ENCODE results near the gene SND1.
"Not testable (repeated sequence)": the region's sequence is repeated elsewhere in the genome, so short reads cannot be mapped to it uniquely, and the experiment has no call there.

SND1 gene

DNA sequence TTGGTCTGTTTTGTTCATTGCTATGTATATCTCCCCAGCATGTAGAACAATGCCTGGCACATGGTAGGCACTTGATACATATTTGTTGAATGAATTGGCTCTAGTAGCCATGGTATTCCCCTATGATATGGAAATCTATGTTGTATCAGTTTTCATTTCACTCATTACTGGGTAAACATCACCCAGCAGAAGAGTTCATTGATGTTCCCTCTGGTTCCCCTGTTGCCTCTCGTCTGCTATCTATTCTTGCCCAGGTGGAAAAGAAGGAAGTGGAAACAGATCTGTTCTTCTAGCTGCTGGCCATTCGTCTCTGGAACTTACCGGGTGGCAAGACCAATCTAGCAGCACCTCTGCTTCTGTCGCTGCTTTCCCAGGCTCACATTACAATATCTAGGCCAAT lies 307.8 kb downstream of the SND1 start:
- DNase-seq (ENCODE audit: low read depth in 2 of 2), result no peak

DNA sequence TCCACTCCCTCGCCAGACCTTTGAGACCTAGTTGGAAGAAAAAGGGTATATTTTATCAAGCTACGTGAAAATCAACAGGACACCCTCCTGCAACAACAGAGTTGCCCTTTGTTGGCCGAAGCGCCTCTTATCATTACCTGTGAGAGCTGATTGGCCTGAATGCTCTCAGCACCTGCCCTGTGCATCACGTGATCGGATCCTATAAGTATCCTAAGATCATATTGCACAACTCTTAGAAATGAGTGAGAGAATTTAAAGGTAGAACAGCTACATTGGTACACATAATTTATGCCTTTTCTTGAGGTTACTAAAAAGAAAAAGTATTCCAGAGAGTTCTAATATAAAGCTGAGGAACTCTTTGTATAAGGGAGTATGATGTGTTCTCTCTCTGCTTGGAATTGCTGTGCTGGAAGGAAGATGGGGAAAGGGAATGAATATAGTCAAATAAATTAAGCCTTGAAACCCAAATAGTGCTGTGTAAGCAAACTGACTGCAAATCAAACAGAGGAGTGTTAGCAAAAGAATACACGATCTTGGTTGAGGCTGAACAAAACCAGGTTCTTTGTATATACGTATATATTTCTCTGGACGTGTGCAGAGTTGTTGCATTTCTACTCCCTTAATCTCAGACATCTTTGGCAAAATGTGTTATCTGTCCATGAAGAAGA lies 309.9 kb downstream of the SND1 start:
- no peak for DNase-seq (ENCODE audit: low read depth in 2 of 2)

DNA sequence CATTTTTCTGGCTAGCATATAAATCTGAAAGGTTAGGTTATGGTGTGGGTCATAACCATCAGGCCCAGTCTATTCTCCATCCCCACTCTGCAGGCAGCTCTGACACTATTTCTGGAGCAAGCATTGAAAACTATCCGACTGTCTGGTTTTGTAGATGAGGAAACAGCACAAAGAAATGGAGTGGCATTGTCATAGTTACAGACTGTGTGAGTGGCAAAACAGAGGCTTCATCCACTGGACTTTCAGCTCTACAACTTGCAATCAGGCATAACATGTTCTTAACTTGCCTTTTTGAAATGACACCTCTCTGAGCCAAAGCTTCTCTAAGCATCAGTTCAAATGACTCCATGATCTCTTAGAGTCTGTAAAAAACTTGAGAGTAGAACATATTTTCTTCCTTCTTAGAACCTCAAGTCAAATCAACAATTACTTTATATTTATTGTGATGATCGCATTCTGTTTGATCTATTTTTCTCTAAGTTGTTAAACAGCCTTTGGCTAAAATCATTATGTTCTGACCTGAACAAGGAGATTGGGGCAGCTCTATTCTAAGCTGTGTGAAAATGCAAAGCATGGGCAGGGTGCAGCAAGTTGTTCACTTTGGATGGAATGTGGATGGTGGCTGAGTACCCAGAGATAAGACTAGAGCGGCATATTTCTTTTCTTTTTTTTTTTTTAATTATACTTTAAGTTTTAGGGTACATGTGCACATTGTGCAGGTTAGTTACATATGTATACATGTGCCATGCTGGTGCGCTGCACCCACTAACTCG lies 310.8 kb downstream of the SND1 start:
- DNase-seq (ENCODE audit: low read depth in 2 of 2), result no peak

DNA sequence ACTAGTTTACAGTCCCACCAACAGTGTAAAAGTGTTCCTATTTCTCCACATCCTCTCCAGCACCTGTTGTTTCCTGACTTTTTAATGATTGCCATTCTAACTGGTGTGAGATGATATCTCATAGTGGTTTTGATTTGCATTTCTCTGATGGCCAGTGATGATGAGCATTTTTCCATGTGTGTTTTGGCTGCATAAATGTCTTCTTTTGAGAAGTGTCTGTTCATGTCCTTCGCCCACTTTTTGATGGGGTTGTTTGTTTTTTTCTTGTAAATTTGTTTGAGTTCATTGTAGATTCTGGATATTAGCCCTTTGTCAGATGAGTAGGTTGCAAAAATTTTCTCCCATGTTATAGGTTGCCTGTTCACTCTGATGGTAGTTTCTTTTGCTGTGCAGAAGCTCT lies 311.9 kb downstream of the SND1 start:
- DNase-seq (ENCODE audit: low read depth in 2 of 2), result not testable (repeated sequence)

DNA sequence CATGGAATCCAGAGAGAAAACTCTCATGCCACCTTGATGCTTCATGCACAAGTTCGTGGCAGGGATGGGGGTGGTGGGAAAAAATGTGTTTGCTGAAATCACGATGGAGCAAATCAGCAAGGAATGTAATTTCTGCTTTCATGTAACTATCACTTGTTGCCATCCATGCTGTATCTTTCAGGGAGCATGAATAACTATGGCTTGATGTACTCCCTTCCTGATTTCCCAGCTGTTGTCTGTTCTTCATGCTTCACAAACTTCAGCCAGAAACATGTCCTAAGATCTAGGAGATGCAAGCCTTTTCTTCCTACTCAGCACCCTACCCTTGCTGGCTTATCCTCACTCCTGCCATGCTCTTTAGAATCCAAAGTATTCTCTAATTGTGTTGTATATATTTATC lies 315.3 kb downstream of the SND1 start:
- DNase-seq (ENCODE audit: low read depth in 2 of 2), result no peak

DNA sequence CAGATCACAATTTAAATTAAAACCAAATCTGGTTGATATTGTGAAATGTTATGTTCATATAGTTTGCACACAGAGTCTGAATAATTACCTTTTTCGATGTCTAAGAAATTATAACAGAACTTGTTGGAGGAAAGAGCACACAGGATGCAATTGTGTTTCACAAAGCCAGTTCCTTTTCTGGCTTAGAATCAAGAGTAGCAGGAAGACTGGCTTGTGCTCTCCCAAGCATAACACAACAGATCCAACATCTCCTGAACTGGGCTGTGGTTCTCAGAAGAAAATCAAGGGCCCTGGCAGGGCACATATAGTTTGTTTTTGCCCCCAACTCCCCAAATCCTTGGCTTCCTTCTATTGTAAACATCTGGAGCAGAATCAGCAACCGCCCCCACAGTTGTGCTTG lies 316.6 kb downstream of the SND1 start:
- DNase-seq (ENCODE audit: low read depth in 2 of 2), result no peak

DNA sequence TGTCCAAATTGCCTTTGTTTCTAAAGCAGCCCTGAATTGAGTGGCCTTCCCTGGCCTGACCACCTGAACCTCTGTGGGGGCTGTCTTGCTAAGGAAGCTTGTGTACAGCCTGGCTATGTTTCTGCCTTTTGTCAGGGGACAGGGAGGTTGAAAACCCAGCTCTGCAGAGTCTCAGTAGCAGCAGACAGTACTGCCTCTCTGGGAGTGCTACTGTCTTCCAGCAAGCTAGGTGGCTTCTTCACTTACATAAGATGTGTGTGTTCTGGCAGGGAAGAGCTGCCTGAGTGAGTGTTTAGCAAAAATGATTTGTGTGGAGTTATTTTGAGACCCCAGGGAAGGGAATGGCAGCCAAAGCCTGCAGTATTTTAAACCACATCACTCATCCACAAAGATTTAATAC lies 321.8 kb downstream of the SND1 start:
- no peak for DNase-seq (ENCODE audit: low read depth in 2 of 2)

DNA sequence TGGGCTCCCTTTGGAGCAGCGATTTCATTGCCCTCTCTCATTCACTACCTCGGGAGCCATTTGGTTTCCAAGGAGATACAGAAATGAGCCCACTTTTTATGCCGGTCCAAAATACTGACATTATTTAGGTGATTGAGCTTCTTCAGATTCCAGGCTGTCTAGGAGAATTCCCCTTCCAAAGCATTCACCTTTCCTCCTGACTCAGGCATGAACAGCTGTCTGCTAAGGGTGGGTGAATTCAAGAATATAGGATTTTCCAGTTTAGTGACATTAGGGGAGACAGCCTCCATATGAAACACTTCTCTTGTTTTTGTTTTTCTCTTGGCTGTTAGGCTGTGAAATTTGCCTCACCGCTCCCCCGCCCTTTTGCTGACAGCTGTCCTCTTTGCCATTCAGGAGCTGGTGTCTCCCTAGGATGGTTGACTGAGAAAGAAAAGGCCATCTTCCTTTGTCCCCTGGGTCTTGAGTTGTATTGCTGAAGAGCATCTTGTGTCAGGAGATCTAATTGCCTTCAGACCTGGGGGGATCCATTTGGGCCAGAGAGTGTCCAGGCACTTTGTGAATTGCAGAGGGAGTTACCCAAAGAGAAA lies 322.5 kb downstream of the SND1 start:
- DNase-seq (ENCODE audit: low read depth in 2 of 2), result no peak

DNA sequence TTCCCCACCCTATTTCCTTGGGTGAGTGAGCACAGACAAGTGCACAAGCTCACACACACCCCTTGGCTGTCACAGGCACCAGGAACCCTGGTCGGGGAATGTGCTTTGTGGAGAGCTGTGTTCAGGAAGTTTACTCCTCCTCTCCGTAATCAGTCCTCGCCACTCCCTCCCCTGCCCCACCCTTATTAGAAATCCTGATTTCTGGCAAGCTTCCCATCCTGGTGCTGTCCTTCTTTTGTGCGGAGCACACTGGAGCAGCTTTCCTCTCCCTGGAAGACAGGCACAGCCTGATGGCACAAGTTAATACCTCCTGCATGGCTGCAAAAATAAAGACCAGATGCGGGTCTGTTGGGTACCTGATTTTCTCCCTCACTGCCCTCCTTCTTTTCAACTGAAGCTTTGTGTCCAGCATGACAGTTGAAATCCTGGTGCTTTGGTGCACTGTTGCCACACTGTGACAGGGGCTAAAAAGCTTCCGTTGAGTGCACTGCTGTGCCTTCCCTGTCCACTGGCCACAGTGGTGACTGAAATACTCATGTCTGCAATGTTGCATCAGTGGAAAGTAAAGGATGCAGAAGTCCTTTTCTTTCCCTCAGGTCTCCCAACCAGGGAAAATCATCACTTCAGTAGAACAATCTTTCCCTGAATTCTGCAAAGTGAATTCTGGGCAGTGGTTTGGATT lies 324.2 kb downstream of the SND1 start:
- DNase-seq (ENCODE audit: low read depth in 2 of 2), result no peak

DNA sequence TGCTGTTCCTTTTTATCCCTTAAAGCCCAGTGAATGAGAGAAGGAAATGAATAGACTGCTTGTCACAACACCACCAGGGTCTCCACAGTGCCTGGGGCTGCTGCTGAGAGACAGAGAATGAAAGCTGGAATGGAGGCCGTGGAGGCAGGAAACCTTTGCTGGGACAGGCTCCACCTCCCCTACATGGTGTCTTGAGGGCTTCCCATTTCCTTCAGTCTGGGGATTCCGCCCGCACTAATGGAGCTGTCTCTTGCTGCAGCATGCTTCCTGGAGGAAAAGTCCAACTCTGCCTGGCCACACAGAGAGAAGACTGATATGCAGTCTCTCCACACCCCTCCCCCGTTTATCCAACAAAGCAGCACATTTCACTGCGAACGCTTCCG lies 324.7 kb downstream of the SND1 start:
- no peak for DNase-seq (ENCODE audit: low read depth in 2 of 2)

DNA sequence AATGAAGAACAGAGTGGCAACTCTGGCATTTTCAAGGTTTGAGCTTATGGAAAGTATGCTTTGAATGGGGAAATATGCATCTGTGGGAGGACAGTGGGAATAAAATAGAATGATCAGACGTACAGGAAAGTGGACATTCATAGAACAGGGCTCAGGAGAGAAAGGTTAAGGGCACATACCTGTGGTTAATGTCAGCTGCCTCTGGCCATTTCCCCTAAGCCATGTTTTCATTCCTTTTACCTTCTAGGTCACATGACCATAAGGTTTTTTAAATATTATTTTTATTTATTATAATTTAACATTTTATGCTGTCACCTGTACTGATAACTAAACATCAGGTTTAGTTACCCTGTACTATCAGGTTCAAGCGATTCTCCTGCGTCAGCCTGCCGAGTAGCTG lies 326.4 kb downstream of the SND1 start:
- no peak for DNase-seq (ENCODE audit: low read depth in 2 of 2)

DNA sequence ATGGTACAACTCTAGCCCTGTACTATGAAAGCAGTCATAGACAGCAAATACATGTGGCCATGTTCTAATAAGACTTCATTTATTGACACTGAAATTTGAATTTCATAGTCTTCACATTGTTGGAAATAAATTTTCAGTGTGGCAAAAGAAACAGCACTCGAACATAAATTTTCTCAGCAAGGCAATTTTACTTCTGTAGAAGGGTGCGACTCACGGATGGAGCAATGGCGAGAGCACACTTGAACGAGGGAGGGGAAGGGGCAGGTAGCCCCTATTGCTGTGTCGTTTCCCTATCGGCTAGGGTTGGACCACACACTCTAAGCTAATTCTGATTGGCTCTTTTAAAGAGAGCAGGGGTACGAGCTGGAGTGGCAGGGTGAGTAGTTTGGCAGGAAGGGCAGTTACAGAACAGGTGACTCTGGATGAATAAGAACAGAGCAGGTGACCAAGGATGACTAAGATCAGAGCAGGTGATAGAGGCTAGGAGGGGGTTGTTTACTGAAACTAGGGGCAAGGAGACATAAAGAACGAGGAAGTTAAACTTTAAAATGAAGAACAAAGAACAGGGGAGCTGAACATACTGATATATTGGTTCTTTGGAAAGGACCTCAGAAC lies 327.2 kb downstream of the SND1 start:
- no peak for DNase-seq (ENCODE audit: low read depth in 2 of 2)

DNA sequence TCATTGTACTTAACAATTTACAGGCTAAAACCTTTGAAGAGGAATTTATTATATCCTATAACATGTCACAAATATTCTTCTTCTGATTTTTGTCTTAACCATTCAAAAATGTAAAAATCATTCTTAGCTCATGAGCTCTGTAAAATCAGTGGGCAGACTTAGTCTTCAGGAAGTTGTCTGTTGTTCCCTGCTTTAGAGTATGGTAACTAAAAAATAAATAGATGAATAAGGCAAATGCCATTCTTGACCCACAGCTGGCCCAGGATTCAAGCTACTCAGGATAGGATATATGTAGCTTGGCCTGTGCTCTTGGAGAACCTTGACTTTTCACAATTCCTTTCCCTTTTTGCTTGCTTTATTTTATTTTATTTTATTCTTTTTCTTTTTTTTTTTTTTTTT lies 327.7 kb downstream of the SND1 start:
- no peak for DNase-seq (ENCODE audit: low read depth in 2 of 2)

DNA sequence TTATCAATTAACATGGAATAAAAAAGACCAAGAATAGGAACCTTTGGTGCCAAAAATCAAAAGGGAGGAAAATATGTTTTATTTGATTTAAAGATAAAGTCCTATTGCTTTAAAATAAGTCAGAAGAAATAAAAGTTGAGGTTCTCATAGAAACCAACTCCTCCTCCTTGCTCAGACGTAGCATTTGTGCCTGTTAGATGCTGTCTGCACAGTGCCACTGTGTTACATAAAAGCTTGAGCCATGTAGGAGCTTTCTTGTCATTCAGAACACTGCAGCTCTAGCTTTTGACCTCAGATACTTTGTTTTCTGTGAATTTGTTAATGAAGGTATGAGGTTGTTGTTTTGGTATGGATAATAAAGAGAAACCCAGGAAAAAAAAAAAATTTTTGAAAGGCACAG lies 328.9 kb downstream of the SND1 start:
- no peak for DNase-seq (ENCODE audit: low read depth in 2 of 2)

DNA sequence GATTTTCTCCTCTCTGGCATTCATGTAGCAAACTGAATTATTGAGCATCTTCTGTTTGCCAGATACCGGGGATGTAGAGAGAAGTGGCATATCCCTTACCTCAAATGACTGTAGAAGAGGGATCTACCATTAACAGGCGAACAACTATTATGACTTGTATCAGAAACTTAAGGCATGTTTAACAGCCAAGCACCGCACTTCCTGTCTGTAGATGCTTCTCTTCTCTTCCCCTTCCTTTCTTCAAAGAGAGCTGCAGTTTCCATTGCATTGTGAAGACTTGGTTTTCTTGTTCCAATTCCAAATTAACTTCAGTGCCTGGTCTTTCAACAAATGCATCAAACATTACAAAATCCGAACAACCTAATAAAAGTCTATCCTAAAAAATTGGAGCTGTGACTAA lies 330.0 kb downstream of the SND1 start:
- no peak for DNase-seq (ENCODE audit: low read depth in 2 of 2)

DNA sequence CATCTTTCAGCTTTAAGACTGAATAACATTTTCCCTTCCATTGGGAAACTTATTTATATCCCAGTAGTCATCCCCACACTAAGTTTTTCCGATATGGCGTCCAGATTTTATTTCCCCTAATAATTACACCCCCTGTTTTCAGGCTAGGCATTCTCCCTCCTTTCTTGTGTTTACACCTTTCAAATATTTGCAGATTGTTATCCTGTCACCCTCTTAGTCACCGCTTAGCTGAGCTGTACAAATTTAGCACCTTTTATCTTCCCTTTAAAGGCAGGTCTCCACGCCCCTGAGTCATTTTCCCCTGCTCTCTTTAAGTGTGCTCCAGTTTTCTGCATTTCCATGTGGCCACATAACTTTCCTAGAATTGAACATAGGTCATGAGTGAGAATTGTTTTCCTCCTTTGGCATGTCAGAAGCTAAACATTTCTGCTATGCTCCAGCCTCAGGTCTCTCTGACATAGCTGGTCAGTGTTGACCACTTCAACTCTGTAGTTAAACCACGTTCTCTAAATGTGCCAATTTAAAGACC lies 331.9 kb downstream of the SND1 start:
- no peak for DNase-seq (ENCODE audit: low read depth in 2 of 2)

DNA sequence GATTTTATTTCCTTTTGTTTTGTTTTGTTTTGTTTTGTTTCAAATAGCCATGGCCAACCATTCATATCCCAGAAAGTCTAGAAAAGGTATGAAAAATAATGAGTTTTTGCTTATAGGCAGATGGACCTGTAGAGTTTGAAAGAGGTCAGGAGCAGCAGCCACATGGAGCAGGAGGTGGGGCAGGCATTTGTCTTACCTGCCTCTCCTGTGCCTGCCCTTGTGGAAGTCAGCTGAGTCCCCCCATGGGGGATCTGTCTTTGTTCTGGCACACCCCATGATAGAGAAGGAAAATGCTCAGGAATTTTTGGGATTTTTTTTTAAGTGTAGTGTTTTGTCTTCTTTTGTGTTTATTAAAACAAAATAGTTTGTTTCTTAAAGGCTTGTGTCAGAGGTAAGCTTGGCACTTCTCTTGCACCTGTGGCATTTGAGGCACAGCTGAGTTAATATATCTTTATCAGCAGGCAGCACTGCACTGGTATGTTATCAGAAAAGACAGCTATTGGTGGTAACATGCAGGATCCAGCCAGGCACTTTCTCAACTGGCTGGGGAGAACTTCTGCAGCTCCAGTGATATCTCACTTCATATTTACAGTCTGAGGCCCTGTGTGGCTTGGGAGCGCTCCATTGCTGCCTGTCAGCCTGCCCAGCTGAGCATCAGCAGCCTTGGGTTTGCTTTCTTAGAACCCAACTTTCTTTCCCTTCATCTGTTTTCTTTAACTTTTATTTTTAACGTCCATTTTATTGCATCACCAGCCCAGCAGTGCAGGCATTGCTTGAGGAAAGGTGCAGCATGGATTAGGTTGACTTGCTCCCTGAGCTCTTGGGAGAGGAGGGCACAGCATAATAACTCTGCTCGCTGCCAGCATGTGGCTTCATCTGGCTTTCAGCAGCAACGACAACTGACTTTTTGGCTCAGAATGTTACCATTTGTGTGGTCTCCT lies 334.9 kb downstream of the SND1 start:
- no peak for DNase-seq (ENCODE audit: low read depth in 2 of 2)

DNA sequence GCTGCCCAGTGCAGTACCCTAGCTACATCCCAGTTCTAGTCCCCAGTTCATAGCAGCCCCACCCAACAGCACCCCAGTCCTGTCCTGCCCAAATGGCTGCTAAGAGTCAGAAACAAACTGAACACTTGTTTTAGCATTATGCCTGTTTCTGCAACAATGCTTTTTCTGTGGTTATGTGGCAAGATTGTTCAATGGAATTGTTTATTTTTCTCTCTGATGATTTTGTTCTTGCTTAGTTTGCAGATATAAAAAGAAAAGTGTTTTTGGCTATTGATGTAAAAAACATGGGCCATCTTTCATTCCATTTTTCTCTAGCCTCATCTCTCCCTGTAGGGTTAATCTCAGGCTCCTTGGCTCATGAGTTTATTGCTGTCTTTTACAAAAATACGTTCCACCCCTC lies 336.8 kb downstream of the SND1 start:
- DNase-seq (ENCODE audit: low read depth in 2 of 2), result no peak

DNA sequence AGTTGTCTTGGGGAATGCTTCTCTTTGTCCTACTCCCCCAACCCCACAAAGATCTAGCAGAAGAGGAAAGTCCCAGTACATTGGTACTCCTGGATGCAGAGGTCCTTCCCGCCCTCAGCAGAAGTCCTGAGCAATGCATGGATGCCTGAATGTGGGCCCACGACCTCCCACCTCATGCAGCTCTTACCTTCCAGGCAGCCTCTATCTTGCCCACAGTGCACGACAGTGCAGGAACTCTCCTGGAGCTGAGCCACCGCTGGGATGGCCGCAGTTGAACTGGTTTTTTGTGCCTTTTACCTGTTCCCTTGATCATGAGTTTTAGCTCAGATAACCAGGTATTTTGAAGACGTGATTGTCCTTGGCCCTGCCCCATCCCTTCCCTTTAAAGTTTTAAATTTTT lies 341.3 kb downstream of the SND1 start:
- DNase-seq (ENCODE audit: low read depth in 2 of 2), result no peak

DNA sequence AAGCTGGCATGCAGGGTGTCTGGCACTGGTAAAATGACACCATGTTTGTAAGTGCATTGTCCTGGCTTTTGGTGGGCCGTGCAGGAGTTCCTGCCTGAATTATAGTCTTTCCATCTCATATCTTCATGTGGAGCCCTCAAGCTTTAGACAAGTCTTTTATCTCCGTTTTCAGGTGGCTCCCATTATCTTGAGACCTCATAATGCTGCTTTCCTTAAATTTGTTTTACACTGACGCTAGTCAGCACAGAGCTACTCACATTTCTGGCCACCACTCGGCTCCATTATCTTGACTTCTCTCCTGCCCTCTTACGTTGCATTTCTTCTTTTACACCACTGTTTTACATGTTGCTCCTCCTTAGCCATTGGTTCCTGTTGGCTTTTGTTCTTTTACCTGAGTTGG lies 342.0 kb downstream of the SND1 start:
- DNase-seq (ENCODE audit: low read depth in 2 of 2), result no peak

Data from activated CD8-positive, alpha-beta memory T cell treated with anti-CD3 and anti-CD28 coated beads for 4 hours (primary cell).